ENCODE measurements around the gene DST. TPM values are rescaled to one million over a fixed set of nuclear protein-coding genes. Genes with fewer than 3 reads are reported as not detected.
"Not testable (repeated sequence)": the region's sequence is repeated elsewhere in the genome, so short reads cannot be mapped to it uniquely, and the experiment has no call there.

The DST gene
- total RNA-seq, 1 donor: 19.2 TPM

DNA sequence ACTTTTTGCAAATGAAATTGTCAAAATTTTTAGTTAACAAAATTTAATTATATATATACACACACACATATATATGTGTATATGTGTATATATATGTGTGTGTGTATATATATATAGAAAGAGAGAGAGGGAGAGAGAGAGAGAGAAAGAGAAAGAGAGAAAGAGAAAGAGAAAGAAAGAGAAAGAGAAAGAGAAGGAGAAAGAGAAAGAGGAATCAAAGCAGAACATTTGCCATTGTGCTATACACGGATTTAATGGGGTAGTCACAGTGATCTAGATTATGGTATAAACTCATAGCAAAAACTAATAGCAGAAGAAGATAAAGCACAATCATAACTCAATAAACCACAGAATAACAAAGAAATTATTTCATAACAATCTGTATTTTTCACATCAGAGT is 126.7 kb downstream of the DST start:
- Histone ChIP-seq H3K9me3 (ENCODE audit: low read depth, low read length) (no peaks in the 10 kb centered on the region), H3K4me1 (ENCODE audit: insufficient read depth, low read length) (no peaks in the 10 kb centered on the region), H3K27me3 (ENCODE audit: insufficient read depth, low read length) (no peaks in the 10 kb centered on the region), H3K4me3 (ENCODE audit: low read length) (no peak overlapping the region)

DNA sequence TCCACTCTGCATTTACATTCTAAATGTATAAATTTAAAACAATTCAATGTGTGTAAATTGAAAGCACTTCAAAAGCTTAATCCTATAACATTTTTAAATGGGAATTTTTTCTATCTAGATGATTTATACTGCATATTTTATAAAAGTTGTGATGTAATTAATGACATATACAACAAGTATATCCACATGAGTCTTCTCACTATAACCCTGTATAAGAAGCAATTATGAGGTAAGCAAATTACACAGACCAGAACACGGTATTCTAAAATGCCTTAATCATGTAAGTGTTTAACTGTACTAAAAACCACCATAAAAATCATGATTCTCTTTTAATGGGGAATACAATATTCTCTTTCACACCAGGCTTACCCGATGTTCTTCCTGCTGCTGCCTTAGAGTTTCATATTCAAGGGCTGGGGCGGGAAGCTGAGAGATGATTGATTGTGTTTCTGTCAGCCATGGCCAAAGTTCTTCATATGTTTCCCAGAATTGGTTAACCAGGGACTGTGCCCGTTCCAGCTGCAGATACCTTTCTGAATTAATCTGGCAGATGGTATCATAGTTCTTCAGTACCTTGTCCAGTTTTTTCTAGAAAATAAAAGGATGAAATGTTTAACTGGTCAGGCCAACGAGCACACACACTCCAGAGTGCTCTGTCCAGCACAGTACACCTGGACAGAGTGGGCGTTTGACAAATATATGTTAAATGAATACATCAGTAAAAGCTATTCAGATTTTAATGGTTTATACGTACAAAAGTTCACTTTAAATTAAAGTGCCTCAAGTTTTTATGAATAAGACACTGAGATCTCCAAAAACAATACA is 127.4 kb downstream of the DST start:
- Histone ChIP-seq H3K4me3 (ENCODE audit: low read length) (no peak overlapping the region), H3K4me1 (ENCODE audit: insufficient read depth, low read length) (no peaks in the 10 kb centered on the region), H3K9me3 (ENCODE audit: low read depth, low read length) (no peaks in the 10 kb centered on the region), H3K27me3 (ENCODE audit: insufficient read depth, low read length) (no peaks in the 10 kb centered on the region)

DNA sequence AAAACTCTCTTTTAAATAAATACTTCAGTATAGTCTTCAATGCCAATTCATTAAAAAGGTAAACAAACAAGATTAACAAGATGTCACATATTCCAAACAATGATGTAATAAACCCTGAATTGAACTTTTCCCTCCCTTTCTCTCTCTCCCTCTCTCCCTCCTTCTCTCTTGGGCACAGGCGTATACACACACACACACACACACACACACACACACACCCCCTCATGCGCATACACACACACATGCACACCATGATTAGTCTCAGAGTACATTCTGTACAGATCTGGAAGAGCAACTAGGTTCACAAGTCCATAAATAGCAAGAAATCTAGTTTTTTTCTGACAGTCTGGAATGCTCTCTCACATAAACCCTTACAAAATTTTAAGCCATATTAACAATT is 128.3 kb downstream of the DST start:
- no peaks in the 10 kb centered on the region for H3K27me3 ChIP-seq (ENCODE audit: insufficient read depth, low read length)
- no peak overlapping the region for H3K4me3 ChIP-seq (ENCODE audit: low read length)
- H3K4me1 ChIP-seq (ENCODE audit: insufficient read depth, low read length): no peaks in the 10 kb centered on the region
- no peaks in the 10 kb centered on the region for H3K9me3 ChIP-seq (ENCODE audit: low read depth, low read length)

DNA sequence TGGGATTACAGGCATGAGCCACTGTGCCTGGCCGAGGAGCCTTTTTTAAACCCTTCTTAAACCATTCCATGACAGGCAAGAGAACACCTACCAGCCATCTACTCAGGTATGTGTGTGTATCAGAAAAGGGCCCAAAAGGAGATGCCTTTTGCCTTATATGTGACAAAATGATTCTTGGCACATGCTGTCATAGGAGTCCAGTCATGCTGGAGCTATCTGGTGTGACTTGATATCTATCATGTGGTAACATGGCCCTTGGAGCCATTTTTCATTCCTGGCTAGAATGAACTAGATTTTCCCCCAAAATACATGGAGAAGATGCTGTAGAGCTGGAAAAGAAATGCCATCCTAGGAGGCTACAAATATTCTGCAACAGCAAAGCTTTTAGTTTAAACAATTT is 129.1 kb downstream of the DST start:
- Histone ChIP-seq H3K4me3 (ENCODE audit: low read length) (no peak overlapping the region), H3K4me1 (ENCODE audit: insufficient read depth, low read length) (no peaks in the 10 kb centered on the region), H3K9me3 (ENCODE audit: low read depth, low read length) (no peaks in the 10 kb centered on the region), H3K27me3 (ENCODE audit: insufficient read depth, low read length) (no peaks in the 10 kb centered on the region)

DNA sequence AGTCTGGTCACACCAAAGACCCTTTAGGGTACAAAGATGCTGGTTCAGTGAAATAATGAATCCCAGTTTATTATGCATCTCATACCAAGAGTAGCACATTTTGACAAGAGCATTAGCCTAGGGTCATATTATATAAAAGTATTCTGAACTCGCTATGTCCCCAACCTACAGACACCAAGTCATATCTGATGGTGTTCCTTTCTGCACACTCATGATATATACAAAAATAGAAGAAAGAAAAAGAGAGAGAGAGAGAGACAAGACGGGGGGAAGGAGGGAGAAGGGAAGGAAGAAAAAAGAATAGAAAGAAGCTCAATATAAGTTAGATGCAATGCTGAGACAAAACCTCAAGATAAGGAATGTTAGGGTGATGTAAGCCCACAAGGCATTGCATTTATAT is 131.1 kb downstream of the DST start:
- Histone ChIP-seq H3K4me3 (ENCODE audit: low read length) (no peak overlapping the region), H3K9me3 (ENCODE audit: low read depth, low read length) (no peaks in the 10 kb centered on the region), H3K27me3 (ENCODE audit: insufficient read depth, low read length) (no peaks in the 10 kb centered on the region), H3K4me1 (ENCODE audit: insufficient read depth, low read length) (no peaks in the 10 kb centered on the region)

DNA sequence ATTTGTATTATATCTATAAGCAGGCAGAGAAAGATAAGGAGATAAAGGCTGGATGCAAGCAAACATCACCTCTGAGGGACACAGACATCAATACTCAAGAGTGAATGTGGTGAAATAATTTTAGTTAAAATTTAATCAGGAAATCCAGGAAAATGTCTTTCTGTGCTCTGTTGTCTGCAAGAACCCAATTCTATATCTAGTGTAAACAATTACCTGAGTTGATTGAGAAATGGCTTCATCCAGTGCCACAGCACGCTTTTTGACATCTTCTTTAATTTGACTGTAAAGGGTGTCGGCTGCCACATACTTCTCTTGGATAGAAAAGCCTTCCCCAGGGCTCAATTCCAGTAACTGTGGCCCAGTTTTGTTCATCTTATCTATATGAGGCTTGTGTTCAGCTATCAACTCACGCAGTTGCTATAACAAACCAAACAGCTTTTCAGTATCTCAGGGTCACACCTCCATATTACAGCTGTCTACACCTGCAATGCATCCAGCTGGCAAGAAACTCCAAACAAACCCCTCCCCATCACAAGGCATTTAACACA is 131.6 kb downstream of the DST start:
- Histone ChIP-seq H3K27me3 (ENCODE audit: insufficient read depth, low read length) (no peaks in the 10 kb centered on the region), H3K9me3 (ENCODE audit: low read depth, low read length) (no peaks in the 10 kb centered on the region), H3K4me3 (ENCODE audit: low read length) (no peak overlapping the region), H3K4me1 (ENCODE audit: insufficient read depth, low read length) (no peaks in the 10 kb centered on the region)

DNA sequence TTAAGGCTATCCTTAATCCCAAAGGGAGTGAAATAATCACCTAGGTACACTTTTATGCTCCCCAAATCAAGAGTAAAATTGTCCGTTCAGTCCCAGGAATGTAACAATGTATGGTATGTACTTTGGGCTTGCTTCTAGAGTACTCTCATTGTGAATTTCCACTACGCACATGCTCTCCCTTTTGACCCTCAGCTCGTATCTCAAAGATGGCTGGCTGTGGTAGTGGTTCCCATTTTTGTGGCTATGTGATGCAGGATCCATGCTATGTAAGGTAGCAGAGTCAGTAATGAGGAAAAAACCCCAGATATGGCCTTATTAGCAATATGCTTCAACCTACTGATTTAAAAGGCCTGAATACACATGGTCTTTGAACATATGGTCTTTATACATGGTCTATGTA is 133.7 kb downstream of the DST start:
- Histone ChIP-seq H3K4me1 (ENCODE audit: insufficient read depth, low read length) (no peaks in the 10 kb centered on the region), H3K9me3 (ENCODE audit: low read depth, low read length) (no peaks in the 10 kb centered on the region), H3K27me3 (ENCODE audit: insufficient read depth, low read length) (no peaks in the 10 kb centered on the region), H3K4me3 (ENCODE audit: low read length) (no peak overlapping the region)

DNA sequence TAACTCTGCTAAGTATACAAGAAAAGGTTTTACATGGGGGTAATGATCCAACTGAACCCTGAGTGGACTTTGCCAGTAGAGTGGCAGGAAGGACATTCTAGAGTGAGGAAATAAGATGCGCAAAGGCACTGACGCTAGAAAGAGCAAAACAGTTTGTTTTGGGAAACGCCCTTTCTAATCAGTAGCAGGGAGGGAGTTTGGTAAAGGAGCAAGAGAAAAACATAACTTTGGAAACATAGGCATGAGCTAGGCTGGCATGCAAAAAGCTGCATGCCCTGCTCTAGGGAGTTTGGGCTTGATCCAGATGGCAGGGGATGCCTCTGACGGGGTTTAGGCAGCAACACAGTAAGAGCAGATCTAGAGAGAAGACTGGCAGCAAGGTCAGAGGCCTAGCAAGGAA is 135.2 kb downstream of the DST start:
- H3K27me3 ChIP-seq (ENCODE audit: insufficient read depth, low read length): no peaks in the 10 kb centered on the region
- no peak overlapping the region for H3K4me3 ChIP-seq (ENCODE audit: low read length)
- H3K9me3 ChIP-seq (ENCODE audit: low read depth, low read length): no peaks in the 10 kb centered on the region
- no peaks in the 10 kb centered on the region for H3K4me1 ChIP-seq (ENCODE audit: insufficient read depth, low read length)

DNA sequence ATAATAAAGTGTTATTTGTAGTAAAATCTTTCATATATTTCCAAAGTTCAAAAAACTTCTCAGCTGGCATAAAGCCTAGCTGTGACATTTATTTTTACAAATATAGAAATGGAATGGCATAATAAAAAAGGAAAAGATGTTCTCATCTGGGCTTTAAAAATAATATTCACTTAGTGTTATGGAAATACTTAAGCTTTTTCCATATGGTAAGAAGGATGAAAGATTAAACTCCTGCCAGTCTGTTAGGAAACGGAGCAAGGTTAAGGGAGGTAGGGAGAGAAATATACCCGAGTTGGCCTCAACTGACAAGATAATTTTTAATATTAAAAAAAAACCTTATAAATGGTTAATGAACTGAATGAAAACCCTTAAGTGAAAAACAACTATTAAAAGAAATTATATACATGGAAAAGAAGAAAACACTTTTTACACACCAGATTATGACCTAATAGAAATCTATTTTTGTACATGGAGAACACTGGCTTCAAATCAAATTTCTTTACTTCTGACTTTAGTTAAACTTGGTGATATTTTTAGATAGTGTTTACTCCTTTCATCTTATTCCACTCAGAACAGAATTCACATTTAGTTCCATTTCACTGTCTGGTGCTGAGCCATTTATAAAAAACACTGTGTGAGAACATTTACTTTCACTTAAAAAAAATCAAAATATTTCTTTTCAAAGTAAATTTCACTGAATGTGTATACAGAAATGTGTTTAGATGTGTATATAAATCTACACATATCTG is 137.0 kb downstream of the DST start:
- no peak overlapping the region for H3K4me3 ChIP-seq (ENCODE audit: low read length)

DNA sequence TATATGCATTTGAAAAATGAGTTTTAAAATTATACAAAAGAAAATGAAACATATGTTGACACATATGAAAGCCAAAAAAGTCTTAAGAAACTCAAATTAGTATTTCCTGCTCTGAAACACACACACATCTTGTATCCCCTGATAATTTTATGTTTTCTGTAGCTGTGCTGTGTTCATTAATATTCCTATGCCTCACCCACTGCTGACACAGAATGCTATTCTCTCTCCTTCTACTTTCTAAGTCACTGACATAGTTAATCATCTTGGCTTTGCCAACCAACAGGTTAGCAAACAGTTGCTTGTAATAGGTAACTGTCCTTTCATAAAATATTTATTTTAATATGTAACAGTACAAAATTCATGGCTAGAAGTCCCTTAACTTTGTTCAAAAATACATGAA is 140.7 kb downstream of the DST start:
- Histone ChIP-seq H3K27me3 (ENCODE audit: insufficient read depth, low read length) (no peaks in the 10 kb centered on the region), H3K4me1 (ENCODE audit: insufficient read depth, low read length) (no peaks in the 10 kb centered on the region), H3K4me3 (ENCODE audit: low read length) (no peak overlapping the region), H3K9me3 (ENCODE audit: low read depth, low read length) (no peaks in the 10 kb centered on the region)

More for the DNA sequence above, 137.0 kb downstream of the DST start:
- Histone ChIP-seq H3K9me3 (ENCODE audit: low read depth, low read length) (no peaks in the 10 kb centered on the region), H3K27me3 (ENCODE audit: insufficient read depth, low read length) (no peaks in the 10 kb centered on the region), H3K4me1 (ENCODE audit: insufficient read depth, low read length) (no peaks in the 10 kb centered on the region)

DNA sequence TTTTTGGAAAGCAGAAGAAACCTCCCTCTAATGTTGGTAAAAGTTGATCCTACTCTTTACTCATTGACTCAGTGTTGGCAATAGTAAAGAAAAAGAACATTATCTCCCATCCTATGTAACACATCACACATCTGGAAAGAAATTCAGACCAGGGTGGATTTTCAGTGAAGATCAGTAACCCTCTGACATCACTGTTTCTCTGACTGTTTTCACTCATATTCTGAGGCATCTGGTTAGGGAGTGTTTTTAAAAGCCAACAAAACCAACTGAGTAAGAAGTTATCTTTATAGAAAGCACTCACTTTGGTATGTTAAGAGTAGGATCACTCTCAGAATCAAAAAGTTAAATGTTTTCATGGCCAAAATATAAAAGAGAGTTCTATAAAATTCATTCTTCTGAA is 143.6 kb downstream of the DST start:
- no peak overlapping the region for H3K4me3 ChIP-seq (ENCODE audit: low read length)
- H3K9me3 ChIP-seq (ENCODE audit: low read depth, low read length): no peaks in the 10 kb centered on the region
- no peaks in the 10 kb centered on the region for H3K27me3 ChIP-seq (ENCODE audit: insufficient read depth, low read length)
- H3K4me1 ChIP-seq (ENCODE audit: insufficient read depth, low read length): no peaks in the 10 kb centered on the region

DNA sequence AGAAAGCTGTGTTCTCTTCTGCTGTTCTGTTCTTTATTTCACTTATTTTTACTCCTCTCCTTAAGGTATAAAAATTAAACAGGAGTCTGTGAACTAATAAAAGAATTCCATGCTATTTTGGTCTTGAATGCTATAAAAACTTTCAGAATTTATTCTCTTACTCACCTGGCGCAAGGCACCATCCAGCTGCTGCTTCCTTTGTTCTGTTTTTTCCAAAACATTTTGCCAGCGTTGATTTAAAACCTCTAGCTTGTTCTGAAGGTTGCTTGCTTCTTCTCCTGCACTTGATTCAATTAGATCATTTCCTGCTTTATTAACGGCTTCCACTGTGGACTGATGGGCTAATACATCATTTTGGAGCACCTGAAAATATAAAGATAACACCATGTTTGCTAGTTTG is 145.0 kb downstream of the DST start:
- no peaks in the 10 kb centered on the region for H3K27me3 ChIP-seq (ENCODE audit: insufficient read depth, low read length)
- no peak overlapping the region for H3K4me3 ChIP-seq (ENCODE audit: low read length)
- no peaks in the 10 kb centered on the region for H3K9me3 ChIP-seq (ENCODE audit: low read depth, low read length)
- H3K4me1 ChIP-seq (ENCODE audit: insufficient read depth, low read length): no peaks in the 10 kb centered on the region

DNA sequence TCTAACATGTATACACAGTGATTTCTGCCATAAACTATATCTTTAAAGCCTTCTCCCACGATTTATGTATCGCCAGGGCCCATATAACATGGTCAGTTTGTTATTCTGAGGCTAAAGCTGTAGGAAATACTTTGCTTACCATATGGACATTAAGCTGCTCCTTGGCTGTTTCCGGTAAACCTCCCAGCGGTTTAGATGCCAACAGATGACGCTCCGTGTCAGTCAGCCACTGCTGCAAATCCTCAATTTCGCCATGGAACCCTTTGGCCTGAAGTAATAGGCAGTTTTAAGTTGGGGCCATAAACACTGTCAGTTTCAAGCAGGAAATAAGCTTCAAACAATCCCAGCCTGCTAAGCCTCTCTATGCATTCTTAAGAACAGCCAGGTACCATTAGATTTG is 145.4 kb downstream of the DST start:
- Histone ChIP-seq H3K9me3 (ENCODE audit: low read depth, low read length) (no peaks in the 10 kb centered on the region), H3K4me1 (ENCODE audit: insufficient read depth, low read length) (no peaks in the 10 kb centered on the region), H3K4me3 (ENCODE audit: low read length) (no peak overlapping the region), H3K27me3 (ENCODE audit: insufficient read depth, low read length) (no peaks in the 10 kb centered on the region)

DNA sequence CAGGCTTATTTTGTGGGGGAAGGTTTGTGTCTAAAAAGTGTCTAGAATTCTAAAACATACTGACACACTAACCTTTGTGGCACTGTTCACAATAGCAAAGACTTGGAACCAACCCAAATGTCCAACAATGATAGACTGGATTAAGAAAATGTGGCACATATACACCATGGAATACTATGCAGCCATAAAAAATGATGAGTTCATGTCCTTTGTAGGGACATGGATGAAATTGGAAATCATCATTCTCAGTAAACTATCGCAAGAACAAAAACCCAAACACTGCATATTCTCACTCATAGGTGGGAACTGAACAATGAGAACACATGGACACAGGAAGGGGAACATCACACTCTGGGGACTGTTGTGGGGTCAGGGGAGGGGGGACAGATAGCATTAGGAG is 146.0 kb downstream of the DST start:
- H3K4me1 ChIP-seq (ENCODE audit: insufficient read depth, low read length); H3K4me3 ChIP-seq (ENCODE audit: low read length); H3K9me3 ChIP-seq (ENCODE audit: low read depth, low read length); H3K27me3 ChIP-seq (ENCODE audit: insufficient read depth, low read length): not testable (repeated sequence)

DNA sequence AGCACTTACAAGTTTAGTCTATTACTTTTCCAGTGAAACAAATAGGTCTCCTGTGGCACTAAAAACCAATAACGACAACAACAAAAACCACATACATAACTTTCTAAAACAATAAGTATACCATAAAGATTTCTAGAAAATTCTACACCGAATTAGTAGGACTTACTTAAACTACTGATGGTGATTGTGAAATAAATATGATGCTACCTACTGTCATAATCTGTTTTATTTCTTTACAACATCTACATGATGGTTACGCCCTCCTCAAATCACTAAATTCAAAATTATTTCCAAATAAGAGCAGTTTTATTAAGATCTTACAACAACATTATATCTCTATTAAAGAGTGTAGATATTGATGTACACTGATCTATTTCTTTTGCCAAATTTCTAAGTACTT is 147.0 kb downstream of the DST start:
- Histone ChIP-seq H3K9me3 (ENCODE audit: low read depth, low read length) (no peaks in the 10 kb centered on the region), H3K4me1 (ENCODE audit: insufficient read depth, low read length) (no peaks in the 10 kb centered on the region), H3K27me3 (ENCODE audit: insufficient read depth, low read length) (no peaks in the 10 kb centered on the region), H3K4me3 (ENCODE audit: low read length) (no peak overlapping the region)

Data from mononuclear cell (primary cell).